GM19372 (cell line): Measurements from ENCODE around the gene INHA.

Source experiments
- ATAC-seq: cut with Tn5 transposase; IDR thresholded peaks from one replicate; pipeline ENCODE4 v1.9.1; 2021; ENCODE audit warnings: mild to moderate bottlenecking, low read depth, moderate library complexity; ENCODE audit not compliant: unreplicated experiment

Gene INHA

GRCh38 chr2:219539926-219540678 lies 32.0 kb upstream of the INHA start:
- ATAC-seq: no peak

GRCh38 chr2:219540784-219541504 lies 31.2 kb upstream of the INHA start:
- ATAC-seq: no peak

- peak; percentile 40 for ATAC-seq
Measured at GRCh38 chr2:219541611-219542180, 30.4 kb upstream of the INHA start.

- peak; percentile 31 for ATAC-seq
Measured at GRCh38 chr2:219542931-219543595, 29.0 kb upstream of the INHA start.

GRCh38 chr2:219543596-219544358 lies 28.3 kb upstream of the INHA start, which contains the start of the genes CHPF and TMEM198:
TSS of gene CHPF (minus strand) at chr2:219543809. CDS start at chr2:219543538, 271 bp downstream.
TSS of gene TMEM198 (plus strand) at chr2:219544028. CDS start at chr2:219544728, 700 bp downstream.
- ATAC-seq: peak; percentile 74

- ATAC-seq: no peak
Measured at GRCh38 chr2:219544567-219544966, 27.5 kb upstream of the INHA start.

GRCh38 chr2:219545295-219545942 lies 26.7 kb upstream of the INHA start:
- ATAC-seq: no peak

- no peak for ATAC-seq
Measured at GRCh38 chr2:219545943-219546352, 26.2 kb upstream of the INHA start.

- no peak for ATAC-seq
Measured at GRCh38 chr2:219547621-219548020, 24.5 kb upstream of the INHA start.

- ATAC-seq: no peak
Measured at GRCh38 chr2:219548990-219549389, 23.1 kb upstream of the INHA start.

GRCh38 chr2:219549619-219550018 lies 22.5 kb upstream of the INHA start:
- no peak for ATAC-seq

GRCh38 chr2:219551441-219552381 lies 20.4 kb upstream of the INHA start:
- ATAC-seq: peak; percentile 2

GRCh38 chr2:219552382-219553167 lies 19.5 kb upstream of the INHA start:
- ATAC-seq: peak; percentile 96

GRCh38 chr2:219553168-219553417 lies 19.0 kb upstream of the INHA start:
- no peak for ATAC-seq

- no peak for ATAC-seq
Measured at GRCh38 chr2:219553463-219553963, 18.6 kb upstream of the INHA start.

- ATAC-seq: no peak
Measured at GRCh38 chr2:219554350-219554749, 17.8 kb upstream of the INHA start.

- ATAC-seq: no peak
Measured at GRCh38 chr2:219555956-219556355, 16.2 kb upstream of the INHA start.

GRCh38 chr2:219556413-219556812 lies 15.7 kb upstream of the INHA start:
- ATAC-seq: no peak
